Natural killer cell treated with Interleukin-12 subunit alpha and Interleukin-12 subunit beta and Interleukin-15 and Interleukin-18, amount 100 ng/mL, for 72 hours (primary cell): ENCODE data around the gene STMN1. TPM values are rescaled to one million over a fixed set of nuclear protein-coding genes. Genes with fewer than 3 reads are reported as not detected.

Source experiments
- ATAC-seq, 2 donors: fragments of 150-1000 bp; cut with Tn5 transposase in 1 of 2; sonication (Bioruptor Pico), chemical (Tn5 transposase) in 1 of 2; 2 replicates each; pipeline ENCODE4 v1.10.0; 2021
- DNase-seq: peaks from one replicate; pipeline ENCODE4 v3.0.0; 2022; ENCODE audit warnings: low spot score
- H3K27ac Mint-ChIP-seq, 2 donors: 1 replicate in 1 of 2; 2 replicates in 1 of 2; pipeline ENCODE4 v1.8.0; 2022; ENCODE audit warnings: mixed read lengths in 2 of 2, mild to moderate bottlenecking in 1 of 2, moderate library complexity in 1 of 2
- H3K27me3 Mint-ChIP-seq, 2 donors: 1 replicate in 1 of 2; 2 replicates in 1 of 2; pipeline ENCODE4 v1.8.0; 2022; ENCODE audit warnings: mixed read lengths in 2 of 2
- H3K36me3 Mint-ChIP-seq: one replicate; pipeline ENCODE4 v1.8.0; 2022; ENCODE audit warnings: mixed read lengths
- H3K4me1 Mint-ChIP-seq, 2 donors: 1 replicate in 1 of 2; 2 replicates in 1 of 2; pipeline ENCODE4 v1.8.0; 2022; ENCODE audit warnings: low read depth in 2 of 2, mixed read lengths in 2 of 2, mild to moderate bottlenecking in 1 of 2
- H3K4me3 Mint-ChIP-seq: one replicate; pipeline ENCODE4 v1.8.0; 2022; ENCODE audit warnings: mixed read lengths
- H3K9me3 Mint-ChIP-seq: 2 replicates; pipeline ENCODE4 v1.8.0; 2022; ENCODE audit warnings: mixed read lengths
- total RNA-seq, 2 donors: library from RNA; stranded (reverse); gene quantifications; one replicate each; pipeline ENCODE4 v1.2.3, GENCODE V29; 2022

Gene STMN1
- total RNA-seq, 2 donors from 2014 or later: 142 to 259 TPM

- H3K4me1 Mint-ChIP-seq: peaks cover 0 to 7% of the 10 kb centered on the region in 2 donors
- no peak for ATAC-seq
- DNase-seq: no peak
- no peaks in the 10 kb centered on the region for H3K27me3 Mint-ChIP-seq
- no peak overlapping the region for H3K4me3 Mint-ChIP-seq
- H3K36me3 Mint-ChIP-seq: no peaks in the 10 kb centered on the region
- H3K27ac Mint-ChIP-seq: no peak overlapping the region
- H3K9me3 Mint-ChIP-seq: no peaks in the 10 kb centered on the region
Measured at GRCh38 chr1:25911162-25911561, 4.9 kb upstream of the STMN1 start.

DNA sequence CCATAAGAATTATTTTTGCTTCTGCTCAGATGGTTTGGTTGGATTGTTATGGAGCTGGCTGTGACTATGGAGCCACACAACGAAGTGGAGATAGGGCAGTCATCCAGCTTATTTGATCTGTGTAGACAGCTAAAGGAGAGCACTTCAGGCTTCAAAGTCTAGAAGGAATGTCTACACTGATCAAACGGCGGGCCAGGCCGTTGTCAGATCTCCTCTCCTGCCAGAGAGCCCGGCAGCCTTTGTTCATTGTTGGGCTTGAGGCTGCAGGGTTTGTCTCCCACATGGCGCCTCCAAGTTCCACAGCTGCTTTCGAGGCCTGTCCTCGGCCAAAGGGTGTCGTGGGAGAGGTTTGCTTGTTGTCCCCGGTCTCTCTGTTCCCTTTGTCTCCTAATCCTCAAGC, 2.8 kb upstream of the STMN1 start:
- Mint-ChIP-seq H3K27ac (no peak overlapping the region), H3K4me3 (no peak overlapping the region), H3K36me3 (peaks cover 10% of the 10 kb centered on the region), H3K27me3 (no peaks in the 10 kb centered on the region), H3K4me1 (peaks cover 12 to 18% of the 10 kb centered on the region in 2 donors), H3K9me3 (no peaks in the 10 kb centered on the region)
- no peak for ATAC-seq
- no peak for DNase-seq

- Mint-ChIP-seq H3K4me3 (no peak overlapping the region), H3K9me3 (no peaks in the 10 kb centered on the region), H3K4me1 (peaks cover 12 to 18% of the 10 kb centered on the region in 2 donors), H3K27ac (no peak overlapping the region), H3K27me3 (no peaks in the 10 kb centered on the region), H3K36me3 (peaks cover 10% of the 10 kb centered on the region)
- DNase-seq (no peak), ATAC-seq (no peak)
Measured at GRCh38 chr1:25908161-25908560, 1.9 kb upstream of the STMN1 start.

DNA sequence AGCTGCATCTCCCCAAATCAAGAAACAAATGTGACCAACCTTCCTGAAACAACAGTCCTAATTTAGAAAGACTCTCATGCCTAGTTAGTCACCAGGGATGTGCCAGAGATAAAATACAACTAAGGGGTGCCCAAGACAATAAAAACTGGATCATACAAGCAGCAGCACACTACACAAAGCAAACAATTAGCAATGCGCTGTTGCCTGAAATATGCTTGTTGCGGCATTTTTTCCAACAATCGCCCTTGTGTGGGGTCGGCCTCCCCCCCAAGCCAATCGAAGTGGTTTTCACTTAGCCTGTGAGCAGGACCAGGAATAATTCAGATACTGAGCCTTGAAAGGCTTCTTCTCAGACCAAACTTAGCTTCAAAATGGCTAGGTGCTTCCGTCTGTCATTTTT, 1.4 kb upstream of the STMN1 start:
- H3K36me3 Mint-ChIP-seq: peaks cover 10% of the 10 kb centered on the region
- H3K27me3 Mint-ChIP-seq: no peaks in the 10 kb centered on the region
- H3K4me1 Mint-ChIP-seq: peaks cover 12 to 18% of the 10 kb centered on the region in 2 donors
- no peaks in the 10 kb centered on the region for H3K9me3 Mint-ChIP-seq
- peak overlapping the region; percentile 4 to 68 for H3K27ac Mint-ChIP-seq
- no peak for ATAC-seq
- peak overlapping the region; percentile 83 for H3K4me3 Mint-ChIP-seq
- no peak for DNase-seq

- no peaks in the 10 kb centered on the region for H3K27me3 Mint-ChIP-seq
- DNase-seq (no peak), ATAC-seq (no peak)
- peaks cover 12 to 18% of the 10 kb centered on the region in 2 donors for H3K4me1 Mint-ChIP-seq
- peak overlapping the region; percentile 83 for H3K4me3 Mint-ChIP-seq
- H3K36me3 Mint-ChIP-seq: peaks cover 10% of the 10 kb centered on the region
- H3K27ac Mint-ChIP-seq: peak overlapping the region; percentile 4 to 68
- H3K9me3 Mint-ChIP-seq: no peaks in the 10 kb centered on the region
Measured at GRCh38 chr1:25906644-25907300, 553 bp upstream of the STMN1 start.

GRCh38 chr1:25904943-25905679, 1.1 kb downstream of the STMN1 start:
- ATAC-seq: peak; percentile 93 to 96

DNA sequence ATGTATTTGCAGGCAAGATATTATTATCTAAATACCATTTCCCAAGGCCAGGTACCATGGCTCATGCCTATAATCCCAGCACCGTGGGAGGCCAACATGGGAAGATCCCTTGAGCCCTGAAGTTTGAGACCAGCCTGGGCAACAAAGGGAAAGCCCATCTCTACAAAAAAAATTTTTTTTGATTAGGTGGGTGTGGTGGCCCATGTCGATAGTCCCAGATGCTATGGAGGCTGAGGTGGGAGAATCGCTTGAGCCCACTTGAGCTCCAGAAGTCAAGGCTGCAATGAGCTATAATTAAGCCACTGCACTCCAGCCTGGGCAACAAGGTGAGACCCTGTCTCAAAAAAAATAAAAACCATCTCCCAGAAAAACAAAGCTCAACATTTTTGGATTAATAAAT, 2.2 kb downstream of the STMN1 start:
- no peaks in the 10 kb centered on the region for H3K27me3 Mint-ChIP-seq
- peaks cover 16% of the 10 kb centered on the region for H3K36me3 Mint-ChIP-seq
- no peak for ATAC-seq
- no peaks in the 10 kb centered on the region for H3K9me3 Mint-ChIP-seq
- peaks cover 12 to 18% of the 10 kb centered on the region in 2 donors for H3K4me1 Mint-ChIP-seq
- peak overlapping the region; percentile 96 for H3K4me3 Mint-ChIP-seq
- no peak for DNase-seq
- peak overlapping the region in 1 of 2 donors; percentile 87 for H3K27ac Mint-ChIP-seq

More at GRCh38 chr1:25904943-25905679, 1.1 kb downstream of the STMN1 start:
- Mint-ChIP-seq H3K27ac (peak overlapping the region; percentile 66 to 87), H3K4me3 (peak overlapping the region; percentile 96), H3K36me3 (peaks cover 16% of the 10 kb centered on the region), H3K27me3 (no peaks in the 10 kb centered on the region), H3K9me3 (no peaks in the 10 kb centered on the region), H3K4me1 (peaks cover 12 to 18% of the 10 kb centered on the region in 2 donors)
- peak; percentile 95 for DNase-seq

- Mint-ChIP-seq H3K4me1 (peaks cover 12 to 18% of the 10 kb centered on the region in 2 donors), H3K27me3 (no peaks in the 10 kb centered on the region)
Measured at GRCh38 chr1:25902462-25902861, 3.8 kb downstream of the STMN1 start.

GRCh38 chr1:25900219-25900618, 6.0 kb downstream of the STMN1 start:
- no peak for DNase-seq
- ATAC-seq: no peak
- Mint-ChIP-seq H3K36me3 (peaks cover 15% of the 10 kb centered on the region), H3K27me3 (no peaks in the 10 kb centered on the region), H3K4me3 (no peak overlapping the region), H3K9me3 (no peaks in the 10 kb centered on the region), H3K4me1 (peaks cover 18 to 20% of the 10 kb centered on the region in 2 donors), H3K27ac (no peak overlapping the region)

More at GRCh38 chr1:25902462-25902861, 3.8 kb downstream of the STMN1 start:
- ATAC-seq (no peak), DNase-seq (no peak)
- H3K27ac Mint-ChIP-seq: no peak overlapping the region
- no peak overlapping the region for H3K4me3 Mint-ChIP-seq
- H3K36me3 Mint-ChIP-seq: peaks cover 16% of the 10 kb centered on the region
- H3K9me3 Mint-ChIP-seq: no peaks in the 10 kb centered on the region

- Mint-ChIP-seq H3K27ac (no peak overlapping the region), H3K9me3 (no peaks in the 10 kb centered on the region), H3K36me3 (peaks cover 11% of the 10 kb centered on the region), H3K4me1 (peaks cover 15 to 17% of the 10 kb centered on the region in 2 donors), H3K27me3 (no peaks in the 10 kb centered on the region), H3K4me3 (no peak overlapping the region)
- ATAC-seq (no peak), DNase-seq (no peak)
Measured at GRCh38 chr1:25899792-25900191, 6.4 kb downstream of the STMN1 start.

DNA sequence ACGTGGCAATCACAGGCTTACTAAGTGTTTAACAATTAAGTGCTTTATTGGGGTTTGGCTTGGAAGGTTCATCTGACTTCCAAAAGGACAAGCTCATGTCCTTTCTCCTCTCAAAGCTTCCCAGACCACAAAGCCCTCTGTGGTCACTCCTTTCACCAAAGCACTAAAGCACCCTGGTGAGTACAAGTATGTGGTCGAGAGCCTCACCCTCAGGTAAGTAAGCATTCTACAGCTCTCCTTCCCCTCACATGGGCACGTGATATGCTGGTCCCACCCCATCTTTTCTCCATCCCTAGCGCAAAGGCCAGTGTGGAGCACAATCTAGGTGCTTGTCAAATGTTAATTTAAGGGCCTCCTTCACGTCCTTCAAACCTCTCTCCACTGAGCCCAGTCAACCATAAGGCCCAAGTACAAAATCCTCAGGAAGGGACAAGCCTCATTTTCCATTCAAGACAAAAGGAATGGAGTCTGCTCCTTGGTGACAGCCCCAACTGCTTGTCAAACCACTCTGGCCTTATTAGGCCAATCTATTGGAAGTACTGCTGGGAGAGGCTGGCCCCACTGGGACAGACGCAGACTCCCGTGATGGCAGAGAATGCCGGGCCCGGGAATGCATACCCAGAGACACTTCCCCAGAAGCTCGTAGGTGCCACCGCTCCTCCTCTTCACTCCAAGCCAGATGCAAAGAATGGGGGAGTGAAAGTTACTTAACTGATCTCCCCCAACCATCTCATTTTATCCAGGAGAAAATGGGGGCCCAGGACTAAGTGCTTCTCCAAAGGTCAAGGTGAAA, 7.8 kb downstream of the STMN1 start:
- H3K9me3 Mint-ChIP-seq: no peaks in the 10 kb centered on the region
- no peak overlapping the region for H3K27ac Mint-ChIP-seq
- H3K4me3 Mint-ChIP-seq: no peak overlapping the region
- H3K36me3 Mint-ChIP-seq: peaks cover 5% of the 10 kb centered on the region
- peaks cover 8 to 11% of the 10 kb centered on the region in 2 donors for H3K4me1 Mint-ChIP-seq
- no peak for ATAC-seq
- no peaks in the 10 kb centered on the region for H3K27me3 Mint-ChIP-seq
- no peak for DNase-seq

- no peak overlapping the region for H3K4me3 Mint-ChIP-seq
- no peak for DNase-seq
- H3K4me1 Mint-ChIP-seq: peaks cover 8 to 11% of the 10 kb centered on the region in 2 donors
- no peak overlapping the region for H3K27ac Mint-ChIP-seq
- no peak for ATAC-seq
- no peaks in the 10 kb centered on the region for H3K27me3 Mint-ChIP-seq
- no peaks in the 10 kb centered on the region for H3K9me3 Mint-ChIP-seq
- peaks cover 5% of the 10 kb centered on the region for H3K36me3 Mint-ChIP-seq
Measured at GRCh38 chr1:25897754-25898153, 8.5 kb downstream of the STMN1 start.

GRCh38 chr1:25896266-25896665, 10.0 kb downstream of the STMN1 start:
- Mint-ChIP-seq H3K4me3 (no peak overlapping the region), H3K27me3 (no peaks in the 10 kb centered on the region), H3K9me3 (no peaks in the 10 kb centered on the region), H3K36me3 (peaks cover 3% of the 10 kb centered on the region), H3K27ac (no peak overlapping the region), H3K4me1 (peaks cover 8 to 11% of the 10 kb centered on the region in 2 donors)
- ATAC-seq (no peak), DNase-seq (no peak)
